H1 (cell line): ENCODE measurements around the gene MXRA8. TPM values are rescaled to one million over a fixed set of nuclear protein-coding genes. Genes with fewer than 3 reads are reported as not detected.
A peak's percentile ranks its signal among the peaks of the same experiment; 100 is the strongest.

Experiments
- CTCF ChIA-PET: fragments of 300-600 bp; sonication (Branson Sonifier 250); formaldehyde crosslinking; loops from one replicate; lab custom pipeline; 2021; ENCODE audit not compliant: partially characterized antibody; lab: Charles Lee
- POLR2A ChIA-PET: fragments of 300-600 bp; sonication (Branson Sonifier 250); formaldehyde crosslinking; loops from one replicate; lab custom pipeline; 2021; ENCODE audit warnings: inconsistent platforms; ENCODE audit not compliant: partially characterized antibody; lab: Charles Lee
- DNase-seq, 2 experiments: peaks; one replicate each; pipeline versions ENCODE4 v3.0.0 to v3.0.0-alpha.2; 2010 to 2022; ENCODE audit warnings: low spot score in 2 of 2, low read depth in 1 of 2, mixed read lengths in 1 of 2
- FAIRE-seq: peaks from 2 replicates; lab custom pipeline; 2011; peaks lifted over from hg19 to GRCh38; lab: Jason Lieb, UNC
- H2AFZ ChIP-seq: 2 replicates; pipeline ENCODE4 v1.8.1; 2012; ENCODE audit warnings: low read length, inconsistent platforms
- H2AK5ac ChIP-seq: 2 replicates; pipeline ENCODE4 v1.6.1; 2013; ENCODE audit warnings: low read depth, low read length
- H2BK120ac ChIP-seq: replicated peaks from 2 replicates; pipeline ENCODE3; 2013; ENCODE audit warnings: low read depth, low read length, inconsistent platforms
- H2BK12ac ChIP-seq: 2 replicates; pipeline ENCODE4 v1.6.1; 2013; ENCODE audit warnings: low read depth, low read length
- H2BK15ac ChIP-seq: 2 replicates; pipeline ENCODE4 v1.6.1; 2013; ENCODE audit warnings: low read length
- H2BK20ac ChIP-seq: 2 replicates; pipeline ENCODE4 v1.6.1; 2013; ENCODE audit warnings: low read length
- H2BK5ac ChIP-seq: 2 replicates; pipeline ENCODE4 v1.6.1; 2013; ENCODE audit warnings: low read depth, low read length
- H3K14ac ChIP-seq: 2 replicates; pipeline ENCODE4 v1.6.1; 2013; ENCODE audit warnings: inconsistent platforms; ENCODE audit not compliant: insufficient read length
- H3K18ac ChIP-seq: 2 replicates; pipeline ENCODE4 v1.6.1; 2013; ENCODE audit warnings: low read length; ENCODE audit errors: extremely low read depth
- H3K23ac ChIP-seq: 2 replicates; pipeline ENCODE4 v1.6.1; 2013; ENCODE audit warnings: inconsistent platforms; ENCODE audit not compliant: insufficient read length
- H3K23me2 ChIP-seq: 2 replicates; pipeline ENCODE4 v1.6.1; 2013; ENCODE audit warnings: low read depth, low read length
- H3K27ac ChIP-seq: 2 replicates; pipeline ENCODE4 v1.6.1; 2011; ENCODE audit warnings: low read depth, low read length, inconsistent platforms
- H3K27me3 ChIP-seq, 4 experiments: replicated peaks in 1 of 4; 1 replicate in 1 of 4; 2 replicates in 3 of 4; pipeline versions ENCODE4 v1.6.1 to v1.8.1; 2011 to 2013; ENCODE audit warnings: low read length in 3 of 4, mild to moderate bottlenecking in 3 of 4, inconsistent platforms in 2 of 4, mixed read lengths in 2 of 4, moderate library complexity in 1 of 4; ENCODE audit not compliant: control insufficient read depth in 3 of 4, insufficient read depth in 3 of 4; ENCODE audit errors: extremely low read depth in 1 of 4
- H3K36me3 ChIP-seq, 4 experiments: 2 replicates each; pipeline versions ENCODE4 v1.6.1 to v1.8.1; 2011 to 2013; ENCODE audit warnings: mild to moderate bottlenecking in 4 of 4, low read length in 3 of 4, moderate library complexity in 2 of 4, control low read depth in 1 of 4, inconsistent platforms in 1 of 4; ENCODE audit not compliant: insufficient read depth in 4 of 4, control insufficient read depth in 2 of 4
- H3K4ac ChIP-seq: replicated peaks from 2 replicates; pipeline ENCODE3; 2013; ENCODE audit warnings: low read length, low read depth, mixed read lengths, inconsistent platforms; ENCODE audit not compliant: insufficient read length
- H3K4me1 ChIP-seq, 4 experiments: replicated peaks in 1 of 4; 1 replicate in 1 of 4; 2 replicates in 3 of 4; pipeline versions ENCODE4 v1.6.1 to v1.8.1; 2011 to 2013; ENCODE audit warnings: low read length in 3 of 4, inconsistent platforms in 2 of 4, mixed read lengths in 1 of 4; ENCODE audit not compliant: insufficient read depth in 4 of 4, control insufficient read depth in 3 of 4
- H3K4me2 ChIP-seq, 2 experiments: 2 replicates each; pipeline versions ENCODE4 v1.6.1 to v1.8.1; 2011 to 2013; ENCODE audit warnings: low read depth in 2 of 2, low read length in 2 of 2, control low read depth in 1 of 2, inconsistent platforms in 1 of 2, mild to moderate bottlenecking in 1 of 2; ENCODE audit not compliant: insufficient read depth in 1 of 2
- H3K4me3 ChIP-seq, 4 experiments: fragments of 200-600, 300-600 bp in 1 of 4; sonication (generic), shearing (Covaris generic), sonication (Bioruptor Twin) in 1 of 4; 2 replicates each; pipeline versions ENCODE4 v1.5.1 to v1.8.1; 2011 to 2016; ENCODE audit warnings: low read length in 4 of 4, low read depth in 3 of 4, control low read depth in 2 of 4, inconsistent platforms in 2 of 4, mild to moderate bottlenecking in 2 of 4, mixed read lengths in 1 of 4, moderate library complexity in 1 of 4; ENCODE audit not compliant: insufficient read depth in 2 of 4; ENCODE audit errors: extremely low read depth in 1 of 4
- H3K56ac ChIP-seq: replicated peaks from 2 replicates; pipeline ENCODE3; 2013; ENCODE audit warnings: low read depth, mild to moderate bottlenecking, mixed read lengths, low read length, inconsistent platforms; ENCODE audit not compliant: insufficient read length
- H3K79me1 ChIP-seq: 2 replicates; pipeline ENCODE4 v1.6.1; 2013; ENCODE audit warnings: low read depth, low read length, control low read depth
- H3K79me2 ChIP-seq, 2 experiments: 2 replicates each; pipeline versions ENCODE4 v1.6.1 to v1.8.1; 2012 to 2013; ENCODE audit warnings: low read length in 2 of 2, mild to moderate bottlenecking in 2 of 2, inconsistent platforms in 1 of 2; ENCODE audit not compliant: insufficient read depth in 2 of 2, control insufficient read depth in 1 of 2
- H3K9ac ChIP-seq, 4 experiments: replicated peaks in 1 of 4; 1 replicate in 1 of 4; 2 replicates in 3 of 4; pipeline versions ENCODE4 v1.6.1 to v1.8.1; 2011 to 2013; ENCODE audit warnings: low read depth in 3 of 4, low read length in 3 of 4, control low read depth in 2 of 4, mild to moderate bottlenecking in 2 of 4, moderate library complexity in 2 of 4, inconsistent platforms in 1 of 4; ENCODE audit errors: extremely low read depth in 1 of 4
- H3K9me3 ChIP-seq, 2 experiments: 2 replicates each; pipeline versions ENCODE4 v1.6.1 to v1.8.1; 2012 to 2013; ENCODE audit warnings: mild to moderate bottlenecking in 2 of 2, moderate library complexity in 2 of 2, control low read depth in 1 of 2, inconsistent platforms in 1 of 2, low read depth in 1 of 2, low read length in 1 of 2, mixed read lengths in 1 of 2; ENCODE audit not compliant: insufficient read depth in 2 of 2
- H4K20me1 ChIP-seq, 2 experiments: replicated peaks in 1 of 2; 2 replicates each; pipeline versions ENCODE3 to v1.8.1; 2011 to 2013; ENCODE audit warnings: inconsistent platforms in 2 of 2, low read length in 2 of 2, mild to moderate bottlenecking in 1 of 2; ENCODE audit not compliant: insufficient read depth in 2 of 2, control insufficient read depth in 1 of 2
- H4K5ac ChIP-seq: 2 replicates; pipeline ENCODE4 v1.6.1; 2013; ENCODE audit warnings: low read length, low read depth, mixed read lengths, inconsistent platforms; ENCODE audit not compliant: insufficient read length
- H4K8ac ChIP-seq: 2 replicates; pipeline ENCODE4 v1.8.0; 2013; ENCODE audit warnings: mild to moderate bottlenecking, moderate library complexity, low read length, inconsistent platforms; ENCODE audit not compliant: insufficient read depth; ENCODE audit errors: extremely low read depth
- H4K91ac ChIP-seq: replicated peaks from 2 replicates; pipeline ENCODE3; 2013; ENCODE audit warnings: low read length, mixed read lengths, inconsistent platforms; ENCODE audit not compliant: insufficient read length
- ASH2L ChIP-seq: fragments of 200-600, 300-600 bp; sonication (generic); IDR thresholded peaks from one replicate; pipeline ENCODE4 v1.7.1; 2017; ENCODE audit warnings: low read length
- CBX5 ChIP-seq: fragments of 300-800, 300-1000 bp; sonication (generic); IDR thresholded peaks from 2 replicates; pipeline ENCODE4 v1.7.1; 2016; ENCODE audit warnings: antibody characterized with exemption, low read length, low read depth
- CHD2 ChIP-seq: IDR thresholded peaks from 2 replicates; pipeline ENCODE4 v1.6.1; 2012; ENCODE audit warnings: low read length, improper control_type of control experiment
- KDM5A ChIP-seq: fragments of 200-600 bp; IDR thresholded peaks from 2 replicates; pipeline ENCODE4 v1.7.1; 2012; ENCODE audit warnings: mild to moderate bottlenecking, low read length, inconsistent platforms, mixed read lengths
- SIN3A ChIP-seq, 2 experiments: IDR thresholded peaks in 1 of 2; conservative IDR thresholded peaks in 1 of 2; 2 replicates each; pipeline ENCODE4 v1.6.1; 2011 to 2012; ENCODE audit warnings: low read length in 2 of 2, improper control_type of control experiment in 1 of 2, low read depth in 1 of 2, mild to moderate bottlenecking in 1 of 2
- TCF12 ChIP-seq: IDR thresholded peaks from 2 replicates; pipeline ENCODE4 v1.6.1; 2011; ENCODE audit warnings: low read depth, mild to moderate bottlenecking, low read length
- WGBS, 2 experiments: shearing (Covaris generic) in 1 of 2; methylation state at CpG; one replicate each; pipeline versions ENCODE4 v1.1.6 to v1.1.7; 2013 to 2015; ENCODE audit warnings: low lambda C conversion rate in 2 of 2, mixed read lengths in 2 of 2, inconsistent platforms in 1 of 2, low coverage in 1 of 2, missing lambda C conversion rate in 1 of 2; ENCODE audit not compliant: insufficient replicate concordance in 2 of 2, insufficient coverage in 1 of 2, insufficient read length in 1 of 2; ENCODE audit errors: extremely low coverage in 1 of 2, missing lambda C conversion rate in 1 of 2; 5-methylcytosine and 5-hydroxymethylcytosine counted together
- polyA plus RNA-seq, 7 experiments: library from polyadenylated mRNA; depleted of rRNA in 3 of 7; stranded (reverse) in 5 of 7; unstranded in 2 of 7; fragments of >200 nt in 5 of 7; fragments of 200-250 nt in 2 of 7; gene quantifications; 1 replicate in 5 of 7; 2 replicates in 1 of 7; 4 replicates in 1 of 7; pipeline versions ENCODE4 v1.2.1 to v1.2.3, GENCODE V29; 2011 to 2013; ENCODE audit warnings: missing spikeins in 2 of 7, mixed read lengths in 2 of 7
- total RNA-seq: library from RNA; stranded (reverse); fragmentation: NEBNext Ultra II Directional; extraction: Animal tissue kit (Norgen Biotek cat#: 25700); gene quantifications from 2 replicates; pipeline ENCODE4 v1.2.1, GENCODE V29; 2021
- TF ChIP-seq, protein P1 (sequence below): IDR thresholded peaks from 2 replicates; pipeline ENCODE4 v1.6.1; 2012; ENCODE audit warnings: inconsistent platforms

Gene MXRA8
- total and polyA plus RNA-seq, 2 of the 8 experiments (the other 6 are each of a cell fraction or from before 2014, with no cell fraction given) = 10.5 to 17.2 TPM

DNA sequence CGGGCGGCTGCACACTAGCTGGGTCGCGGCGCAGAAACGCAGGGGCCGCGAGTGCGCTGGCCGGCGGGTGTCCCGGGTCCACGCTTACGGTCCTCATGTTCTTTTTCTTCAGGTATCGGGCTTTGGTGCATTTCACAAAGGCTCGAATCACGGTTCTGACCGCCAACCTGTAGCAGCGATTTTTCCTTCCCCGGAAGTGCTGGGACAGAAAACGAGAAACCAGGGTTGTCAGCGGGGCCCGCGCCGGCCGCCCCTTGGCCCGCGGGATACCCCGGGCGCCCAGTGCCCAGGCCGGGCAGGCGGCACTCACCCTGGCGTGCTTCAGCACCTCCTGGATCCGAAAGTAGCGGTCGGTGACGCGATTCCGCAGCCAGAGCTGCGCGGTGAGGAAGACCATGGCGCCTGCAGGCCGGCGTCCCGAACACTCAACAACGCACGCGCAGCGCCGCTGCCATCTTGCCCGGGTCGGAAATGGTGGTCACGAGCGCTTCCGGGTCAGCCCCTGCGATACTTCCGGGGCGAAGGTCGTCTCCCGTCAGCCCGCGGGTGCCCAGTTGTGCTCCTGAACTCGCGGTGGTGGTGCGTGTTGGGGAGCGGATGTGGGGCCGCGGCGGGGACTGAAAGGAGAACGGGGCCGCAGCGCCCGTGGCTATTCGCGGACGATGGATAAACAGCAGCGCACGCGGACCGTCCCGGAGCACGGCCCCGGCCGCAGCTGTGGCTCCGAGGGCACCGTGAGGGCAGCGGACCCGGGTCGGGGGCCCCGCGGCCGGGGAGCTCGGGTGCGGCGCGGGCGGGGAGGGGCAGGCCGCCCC, 48.7 kb upstream of the MXRA8 start, which contains the start of gene MRPL20:
TSS of gene MRPL20 (minus strand) at position 473 of the 815 bp plus-strand sequence. CDS start at position 397, 76 bp downstream.
- Histone ChIP-seq H3K18ac (peak within 1 kb of the TSS; percentile 96), H3K56ac (peak within 1 kb of the TSS; percentile 92), H3K4me1 (peaks cover 8 to 18% (median 14%) of the 10 kb centered on the region in 4 experiments), H3K27ac (peak within 1 kb of the TSS; percentile 94), H3K9ac (peak within 1 kb of the TSS; percentile 90 to 96 (median 92)), H3K23ac (no peak within 1 kb of the TSS), H3K27me3 (no peaks in the 10 kb centered on the region), H3K79me1 (peaks cover 7% of the 10 kb centered on the region), H4K5ac (peak within 1 kb of the TSS; percentile 93), H3K23me2 (peaks cover 5% of the 10 kb centered on the region; the same call in 1 of the 2 replicates), H3K14ac (no peak within 1 kb of the TSS), H4K20me1 (peaks cover 2 to 10% of the 10 kb centered on the region in 2 experiments), H2BK20ac (no peak within 1 kb of the TSS), H3K79me2 (peaks cover 14 to 36% of the 10 kb centered on the region in 2 experiments), H2BK15ac (no peak within 1 kb of the TSS), H2AFZ (no peak within 1 kb of the TSS), H3K4me2 (peak within 1 kb of the TSS; percentile 75 to 86), H4K8ac (peak within 1 kb of the TSS; percentile 99), H2BK5ac (peak within 1 kb of the TSS; percentile 88), H2AK5ac (0 out of 2 replicates have a peak within 1 kb of the TSS, but pooled peaks have one; percentile 24), H3K9me3 (peaks cover under 1 to 5% of the 10 kb centered on the region in 2 experiments; a peak in 1 of 4 replicates), H2BK120ac (no peak within 1 kb of the TSS), H4K91ac (peak within 1 kb of the TSS; percentile 98), H2BK12ac (peak within 1 kb of the TSS; percentile 39; the same call in 1 of the 2 replicates), H3K36me3 (peaks cover 13 to 50% (median 22%) of the 10 kb centered on the region in 4 experiments), H3K4ac (peak within 1 kb of the TSS; percentile 96), H3K4me3 (peak within 1 kb of the TSS; percentile 91 to 99 (median 93))
- 1% methylated on average over 63 of the region's 98 CpGs; no CpG with 5 or more reads in 1 of the 2 experiments for WGBS, 2 experiments
- POLR2A ChIA-PET = interaction anchor here (0.6 to 27.7 kb wide), 20 partner anchors 9 to 163 kb away, joined by 3 to 719 read pairs (median 3); partner anchors contain the start of genes ANKRD65, AURKAIP1, C1QTNF12 and CCNL2
- CTCF ChIA-PET = interaction anchor here (1.0 to 2.9 kb wide), 11 partner anchors 8 to 98 kb away, joined by 3 to 17 read pairs (median 5); partner anchors contain the start of gene CCNL2
- FAIRE-seq (no peak), DNase-seq (peak; percentile 61 to 93)
- TF ChIP-seq CBX5 (no peak), TCF12 (no peak), SIN3A (conservative IDR thresholded peaks at IDR 0.05 in 1 of 2, IDR thresholded peaks at IDR 0.05 in 1 of 2; ENCODE audit: low read depth in 1 of 2, low read length in 2 of 2) (peak; percentile 75 to 83; a peak in 3 of 4 replicates), CHD2 (peak; percentile 90), KDM5A (peak; percentile 96), ASH2L (peak; percentile 93)
- TF ChIP-seq, protein P1, sequence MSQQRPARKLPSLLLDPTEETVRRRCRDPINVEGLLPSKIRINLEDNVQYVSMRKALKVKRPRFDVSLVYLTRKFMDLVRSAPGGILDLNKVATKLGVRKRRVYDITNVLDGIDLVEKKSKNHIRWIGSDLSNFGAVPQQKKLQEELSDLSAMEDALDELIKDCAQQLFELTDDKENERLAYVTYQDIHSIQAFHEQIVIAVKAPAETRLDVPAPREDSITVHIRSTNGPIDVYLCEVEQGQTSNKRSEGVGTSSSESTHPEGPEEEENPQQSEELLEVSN = no peak; the same call in 1 of the 2 replicates
